MM.1S (cell line): ENCODE measurements around the gene RBM28.

Experiments
- CTCF ChIP-seq: fragments of 300-600 bp; sonication (generic); IDR thresholded peaks from 2 replicates; pipeline ENCODE4 v1.5.1; 2016; ENCODE audit warnings: antibody characterized with exemption, low read length, mixed read lengths
- EZH2 ChIP-seq: fragments of 300-600 bp; sonication (generic); optimal IDR thresholded peaks from 2 replicates; pipeline ENCODE3; 2017; ENCODE audit warnings: low read depth, mild to moderate bottlenecking, antibody characterized with exemption, low read length, mixed read lengths

GRCh38 chr7:128350708-128351295, 7.1 kb upstream of the RBM28 start:
- no peak for TF ChIP-seq EZH2
- TF ChIP-seq CTCF: no peak
